Caki2 (cell line): Measurements from ENCODE around the gene HOPX. TPM values are rescaled to one million over a fixed set of nuclear protein-coding genes. Genes with fewer than 3 reads are reported as not detected.
"Not testable (repeated sequence)": the region's sequence is repeated elsewhere in the genome, so short reads cannot be mapped to it uniquely, and the experiment has no call there.

ENCODE experiments used
- DNase-seq: peaks from one replicate; pipeline ENCODE4 v3.0.0-alpha.2; 2015; ENCODE audit warnings: low read depth
- in situ Hi-C: cut with HindIII; loops from 2 replicates; pipeline ENCODE4 v1.10.0; 2016; ENCODE audit warnings: low sequenced_read_pairs, low pct_unique_long_range_greater_than_20kb, mixed read lengths
- total RNA-seq: library from RNA; depleted of rRNA; stranded (reverse); fragments of >200 nt; shearing (Covaris generic); gene quantifications from 2 replicates; pipeline ENCODE4 v1.2.3, GENCODE V29; 2014; ENCODE audit warnings: low replicate concordance

Gene HOPX
- total RNA-seq, 1 experiment from 2014 or later, result not detected

GRCh38 chr4:56640621-56641493 lies 40.2 kb downstream of the HOPX start:
- no peak for DNase-seq
- in situ Hi-C loops, result no loop called here

GRCh38 chr4:56637791-56638190 lies 43.3 kb downstream of the HOPX start:
- in situ Hi-C loops, result no loop called here
- no peak for DNase-seq

GRCh38 chr4:56637154-56637553 lies 43.9 kb downstream of the HOPX start:
- DNase-seq, result no peak
- in situ Hi-C loops, result no loop called here

- DNase-seq, in situ Hi-C loops: not testable (repeated sequence)
Measured at GRCh38 chr4:56634954-56635353, 46.1 kb downstream of the HOPX start.

- DNase-seq, result no peak
- in situ Hi-C loops, result no loop called here
Measured at GRCh38 chr4:56633486-56633885, 47.6 kb downstream of the HOPX start.

- in situ Hi-C loops, result no loop called here
- DNase-seq, result no peak
Measured at GRCh38 chr4:56630876-56631666, 50.0 kb downstream of the HOPX start.

GRCh38 chr4:56628592-56628991 lies 52.5 kb downstream of the HOPX start:
- in situ Hi-C loops, result no loop called here
- DNase-seq, result no peak

DNA sequence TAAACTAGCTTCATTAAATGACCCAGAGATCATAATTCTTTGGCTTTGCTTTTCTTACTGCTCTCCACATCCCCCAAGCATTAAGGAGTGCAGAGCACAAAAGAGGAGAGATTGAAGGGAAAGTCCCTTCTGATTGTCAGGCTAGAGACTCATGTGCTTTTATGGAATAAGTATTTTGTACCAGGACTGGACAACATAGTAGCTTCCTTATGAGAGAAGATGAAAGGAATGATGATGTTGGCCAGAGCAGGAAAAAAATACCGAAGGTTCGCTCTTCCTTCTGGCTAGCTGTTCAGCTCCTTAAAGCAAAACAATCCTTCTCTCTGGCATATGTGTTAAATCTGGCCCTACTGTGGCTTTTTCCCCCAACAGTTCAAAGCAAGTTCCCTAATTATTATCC lies 53.1 kb downstream of the HOPX start:
- no peak for DNase-seq
- in situ Hi-C loops, result no loop called here

DNA sequence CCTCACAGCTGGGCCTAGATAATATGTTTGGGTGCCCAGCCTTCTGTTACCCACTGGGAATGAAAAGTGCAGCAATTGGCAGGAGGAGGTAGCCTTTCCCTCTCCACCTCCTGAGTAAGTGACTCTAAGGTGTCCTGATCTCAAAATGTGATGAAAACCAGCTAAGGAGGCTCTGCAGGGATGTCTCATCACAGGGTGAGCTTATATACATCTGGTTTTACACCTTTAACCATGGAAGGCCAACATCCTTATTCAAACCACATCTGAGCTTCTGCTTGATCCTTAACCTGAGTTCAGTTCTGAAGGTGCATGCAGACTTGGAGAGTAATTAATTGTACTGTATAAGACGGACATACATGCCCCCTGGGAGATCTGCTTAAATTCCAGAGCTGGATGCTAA lies 53.7 kb downstream of the HOPX start:
- in situ Hi-C loops, result no loop called here
- DNase-seq, result no peak

- DNase-seq, result no peak
- in situ Hi-C loops, result no loop called here
Measured at GRCh38 chr4:56626963-56627362, 54.1 kb downstream of the HOPX start.

GRCh38 chr4:56626420-56626819 lies 54.7 kb downstream of the HOPX start:
- DNase-seq, result no peak
- in situ Hi-C loops, result no loop called here

DNA sequence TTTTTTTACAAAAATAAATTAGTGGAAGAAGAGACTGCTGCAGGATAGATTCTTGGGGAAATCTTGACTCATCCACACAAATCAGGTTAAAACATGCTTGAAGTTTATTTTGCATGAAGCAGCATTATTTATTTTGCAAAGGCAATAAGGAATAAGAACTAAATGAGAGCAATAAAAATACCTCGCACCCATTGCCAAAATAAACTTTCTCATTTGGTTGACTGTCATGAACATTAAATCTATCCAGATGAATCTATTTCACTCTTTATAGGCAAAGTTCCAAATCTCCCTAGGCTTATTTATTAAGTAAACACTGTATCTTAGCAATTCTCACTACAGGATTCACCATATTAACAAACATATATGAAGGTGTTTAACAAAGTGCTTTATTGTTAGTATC lies 58.9 kb downstream of the HOPX start:
- in situ Hi-C loops, result no loop called here
- DNase-seq, result no peak

- DNase-seq, result no peak
- in situ Hi-C loops, result no loop called here
Measured at GRCh38 chr4:56619816-56620215, 61.3 kb downstream of the HOPX start.

GRCh38 chr4:56619160-56619559 lies 61.9 kb downstream of the HOPX start:
- in situ Hi-C loops, result no loop called here
- DNase-seq, result no peak

GRCh38 chr4:56618734-56619133 lies 62.4 kb downstream of the HOPX start:
- no peak for DNase-seq
- in situ Hi-C loops, result no loop called here

DNA sequence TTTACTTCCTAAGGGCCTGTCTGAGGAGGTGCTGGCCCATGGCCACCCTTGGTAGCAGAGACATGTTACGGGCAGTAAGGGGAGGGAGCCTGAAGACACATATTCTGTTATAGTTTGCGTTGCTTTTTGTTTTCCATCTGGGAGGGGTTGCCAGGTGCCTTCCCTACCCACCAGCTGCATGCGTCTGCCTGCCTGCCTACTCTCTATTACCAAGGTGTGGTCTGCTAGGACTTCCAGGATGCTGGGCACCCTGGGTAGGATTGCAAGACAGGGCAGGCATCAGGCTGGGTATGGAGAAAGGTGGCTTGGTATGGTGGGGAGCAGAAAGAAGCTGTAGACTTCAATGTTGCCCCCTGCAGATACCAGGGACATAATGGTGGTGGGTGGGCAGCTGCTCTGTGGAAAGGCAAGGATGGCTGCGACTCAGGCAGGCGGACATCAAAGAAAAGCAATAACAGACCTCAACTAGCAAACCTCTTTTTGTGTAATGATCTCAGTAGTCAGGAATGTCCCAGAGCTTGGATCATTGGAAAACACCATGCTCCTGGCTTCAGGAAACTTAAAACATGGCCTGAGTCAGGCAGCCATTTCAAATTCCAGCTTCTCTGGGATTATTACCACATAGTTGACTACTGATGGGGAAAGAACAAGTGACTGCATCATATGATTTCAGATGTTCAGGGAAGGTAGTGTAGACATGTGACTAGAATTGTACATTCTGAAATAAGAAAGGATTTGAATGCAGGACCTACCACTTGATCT lies 67.8 kb downstream of the HOPX start:
- in situ Hi-C loops, result no loop called here
- peak; percentile 79 for DNase-seq

GRCh38 chr4:56612282-56612681 lies 68.8 kb downstream of the HOPX start:
- peak; percentile 62 for DNase-seq
- in situ Hi-C loops, result no loop called here

GRCh38 chr4:56611501-56611900 lies 69.6 kb downstream of the HOPX start:
- no peak for DNase-seq

DNA sequence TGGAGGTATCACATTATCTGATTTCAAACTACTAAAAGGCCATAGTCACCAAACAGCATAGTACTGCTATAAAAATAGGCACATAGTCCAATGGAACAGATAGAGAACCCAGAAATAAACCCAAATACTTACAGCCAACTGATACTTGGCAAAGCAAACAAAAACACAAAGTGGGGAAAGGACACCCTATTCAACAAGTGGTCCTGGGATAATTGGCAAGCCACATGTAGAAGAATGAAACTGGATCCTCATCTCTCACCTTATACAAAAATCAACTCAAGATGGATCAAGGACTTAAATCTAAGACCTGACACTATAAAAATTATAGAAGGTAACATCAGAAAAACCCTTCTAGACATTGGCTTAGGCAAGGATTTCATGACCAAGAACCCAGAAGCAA lies 70.9 kb downstream of the HOPX start:
- in situ Hi-C loops, result not testable (repeated sequence)

More at GRCh38 chr4:56611501-56611900, 69.6 kb downstream of the HOPX start:
- in situ Hi-C loops, result no loop called here

More for the DNA sequence above, 70.9 kb downstream of the HOPX start:
- not testable (repeated sequence) for DNase-seq
